Measurements from ENCODE around the gene ST6GALNAC4.

Gene ST6GALNAC4

DNA sequence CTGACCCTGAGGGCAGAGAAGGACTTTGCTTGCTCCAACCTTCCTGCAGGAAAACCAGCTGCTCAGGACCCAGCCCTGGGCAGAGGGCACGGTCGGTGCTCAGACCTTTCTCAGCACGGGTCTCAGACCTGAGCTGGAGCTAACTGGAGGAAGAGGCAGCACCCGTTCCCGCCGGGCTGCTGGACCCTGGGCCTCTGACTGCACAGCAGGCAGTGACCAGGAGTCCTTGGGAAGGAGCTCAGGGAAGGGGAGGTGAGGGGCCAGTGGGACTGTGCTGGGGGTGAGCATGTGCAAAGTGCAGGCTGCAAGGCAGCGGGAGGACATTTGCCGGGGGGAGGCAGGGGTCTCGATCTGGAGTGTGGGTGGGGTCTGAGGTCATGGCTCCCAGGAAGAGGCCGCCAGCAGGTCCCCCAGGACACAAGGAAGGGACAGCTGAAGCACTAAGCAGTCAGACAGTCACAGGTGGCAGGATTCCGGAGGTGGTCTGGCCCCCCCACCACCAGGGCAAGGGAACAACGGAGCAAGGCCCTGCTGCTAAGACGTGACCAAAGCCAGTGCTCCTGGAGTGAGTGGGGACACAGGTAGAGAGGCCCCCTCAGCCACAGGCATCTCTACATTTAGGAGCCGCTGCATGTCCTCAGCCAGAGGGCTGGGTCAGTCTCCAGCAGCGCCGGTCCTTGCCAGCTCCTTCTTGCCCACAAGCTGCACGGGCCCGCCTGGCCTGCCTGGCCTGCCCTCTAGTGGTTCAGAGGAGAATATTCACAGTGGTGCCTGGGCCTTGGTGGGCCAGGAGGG is 25.6 kb upstream of the ST6GALNAC4 start:
- H3K4me3 ChIP-seq (ENCODE audit: low read depth, low read length) = no peak overlapping the region
- TF ChIP-seq, protein P1, sequence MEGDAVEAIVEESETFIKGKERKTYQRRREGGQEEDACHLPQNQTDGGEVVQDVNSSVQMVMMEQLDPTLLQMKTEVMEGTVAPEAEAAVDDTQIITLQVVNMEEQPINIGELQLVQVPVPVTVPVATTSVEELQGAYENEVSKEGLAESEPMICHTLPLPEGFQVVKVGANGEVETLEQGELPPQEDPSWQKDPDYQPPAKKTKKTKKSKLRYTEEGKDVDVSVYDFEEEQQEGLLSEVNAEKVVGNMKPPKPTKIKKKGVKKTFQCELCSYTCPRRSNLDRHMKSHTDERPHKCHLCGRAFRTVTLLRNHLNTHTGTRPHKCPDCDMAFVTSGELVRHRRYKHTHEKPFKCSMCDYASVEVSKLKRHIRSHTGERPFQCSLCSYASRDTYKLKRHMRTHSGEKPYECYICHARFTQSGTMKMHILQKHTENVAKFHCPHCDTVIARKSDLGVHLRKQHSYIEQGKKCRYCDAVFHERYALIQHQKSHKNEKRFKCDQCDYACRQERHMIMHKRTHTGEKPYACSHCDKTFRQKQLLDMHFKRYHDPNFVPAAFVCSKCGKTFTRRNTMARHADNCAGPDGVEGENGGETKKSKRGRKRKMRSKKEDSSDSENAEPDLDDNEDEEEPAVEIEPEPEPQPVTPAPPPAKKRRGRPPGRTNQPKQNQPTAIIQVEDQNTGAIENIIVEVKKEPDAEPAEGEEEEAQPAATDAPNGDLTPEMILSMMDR (conservative IDR thresholded peaks at IDR 0.05; ENCODE audit: low read depth, low read length) = peak; percentile 85
- DNase-seq (ENCODE audit: low read depth) = peak; percentile 77

DNA sequence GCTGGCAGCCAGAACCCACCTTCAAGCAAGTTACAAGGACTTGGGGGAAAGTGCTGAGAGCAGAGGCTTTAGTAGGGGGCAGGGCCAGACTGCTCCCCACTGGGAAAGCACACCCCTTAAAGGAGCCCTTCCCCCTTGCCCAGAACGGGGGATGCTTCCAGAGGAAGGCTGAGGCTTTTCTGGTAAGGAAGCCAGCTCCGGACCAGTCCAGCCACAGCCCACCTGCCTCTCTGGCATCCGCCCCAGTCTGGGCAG is 25.0 kb upstream of the ST6GALNAC4 start:
- TF ChIP-seq, protein P1 (conservative IDR thresholded peaks at IDR 0.05; ENCODE audit: low read depth, low read length) = no peak
- H3K4me3 ChIP-seq (ENCODE audit: low read depth, low read length) = no peak overlapping the region
- DNase-seq (ENCODE audit: low read depth) = no peak

GRCh38 chr9:127941062-127941960 is 24.5 kb upstream of the ST6GALNAC4 start:
- H3K4me3 ChIP-seq (ENCODE audit: low read depth, low read length) = no peak overlapping the region
- DNase-seq (ENCODE audit: low read depth) = no peak
- TF ChIP-seq, protein P1 (conservative IDR thresholded peaks at IDR 0.05; ENCODE audit: low read depth, low read length) = no peak

- DNase-seq (ENCODE audit: low read depth) = no peak
- TF ChIP-seq, protein P1 (conservative IDR thresholded peaks at IDR 0.05; ENCODE audit: low read depth, low read length) = no peak
- H3K4me3 ChIP-seq (ENCODE audit: low read depth, low read length) = no peak overlapping the region
These were observed 23.8 kb upstream of the ST6GALNAC4 start for GRCh38 chr9:127940593-127940992.

DNA sequence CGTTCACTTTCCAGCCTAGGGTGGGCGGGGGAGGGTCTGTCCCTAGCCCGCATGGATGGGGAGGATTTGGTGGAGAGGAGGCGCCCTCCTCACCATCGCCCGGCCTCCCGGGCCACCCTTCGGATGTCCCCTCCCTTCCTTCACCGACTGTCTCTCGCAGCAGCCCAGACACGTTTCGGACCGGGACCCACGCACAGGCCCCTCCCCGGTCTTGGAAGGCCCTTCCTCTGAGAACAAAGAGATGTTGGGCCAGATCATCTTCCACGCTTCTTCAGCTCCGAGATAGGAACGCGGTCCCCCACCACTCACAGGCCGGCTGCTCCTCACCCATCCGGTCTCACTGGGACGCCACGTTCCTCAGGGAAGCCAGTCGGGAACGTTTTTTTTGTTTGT is 21.5 kb upstream of the ST6GALNAC4 start:
- no peak for DNase-seq (ENCODE audit: low read depth)
- TF ChIP-seq, protein P1 (conservative IDR thresholded peaks at IDR 0.05; ENCODE audit: low read depth, low read length) = no peak
- peak overlapping the region; percentile 87 for H3K4me3 ChIP-seq (ENCODE audit: low read depth, low read length)

- H3K4me3 ChIP-seq (ENCODE audit: low read depth, low read length) = peak within 1 kb of the TSS; percentile 87
- TF ChIP-seq, protein P1 (conservative IDR thresholded peaks at IDR 0.05; ENCODE audit: low read depth, low read length) = no peak
- DNase-seq (ENCODE audit: low read depth) = peak; percentile 91
These were observed 20.8 kb upstream of the ST6GALNAC4 start, which contains the start of gene DPM2 for GRCh38 chr9:127937388-127938297. Gene DPM2 (minus strand): TSS chr9:127937854. CDS start chr9:127937820, 34 bp downstream.

Measured in choroid plexus epithelial cell (primary cell).